H1 (cell line): ENCODE results near the gene DHRS13. TPM values are rescaled to one million over a fixed set of nuclear protein-coding genes. Genes with fewer than 3 reads are reported as not detected.

Experiments used
- CHD2 ChIP-seq: IDR thresholded peaks from 2 replicates; pipeline ENCODE4 v1.6.1; 2012; ENCODE audit warnings: low read length, improper control_type of control experiment
- CREB1 ChIP-seq: IDR thresholded peaks from 2 replicates; pipeline ENCODE4 v1.6.1; 2012; ENCODE audit warnings: inconsistent platforms
- GABPA ChIP-seq: IDR thresholded peaks from 2 replicates; pipeline ENCODE4 v1.6.1; 2011; ENCODE audit warnings: mild to moderate bottlenecking, low read length, moderate library complexity, borderline replicate concordance; ENCODE audit not compliant: insufficient read depth
- KDM4A ChIP-seq: IDR thresholded peaks from one replicate; pipeline ENCODE4 v1.7.1; 2012; ENCODE audit warnings: low read depth, mild to moderate bottlenecking, moderate library complexity, low read length, inconsistent platforms; ENCODE audit not compliant: severe bottlenecking
- NRF1 ChIP-seq: IDR thresholded peaks from 2 replicates; pipeline ENCODE4 v1.6.1; 2011; ENCODE audit warnings: mild to moderate bottlenecking, low read depth, low read length, improper control_type of control experiment
- RBBP5 ChIP-seq: IDR thresholded peaks from 2 replicates; pipeline ENCODE4 v1.7.1; 2012; ENCODE audit warnings: low read depth, mild to moderate bottlenecking, inconsistent platforms, low read length, moderate library complexity, borderline replicate concordance
- SIX5 ChIP-seq: IDR thresholded peaks from 2 replicates; pipeline ENCODE4 v1.6.1; 2011; ENCODE audit warnings: mild to moderate bottlenecking, low read depth, low read length
- polyA plus RNA-seq, 7 experiments: library from polyadenylated mRNA; depleted of rRNA in 3 of 7; stranded (reverse) in 5 of 7; unstranded in 2 of 7; fragments of >200 nt in 5 of 7; fragments of 200-250 nt in 2 of 7; gene quantifications; 1 replicate in 5 of 7; 2 replicates in 1 of 7; 4 replicates in 1 of 7; pipeline versions ENCODE4 v1.2.1 to v1.2.3, GENCODE V29; 2011 to 2013; ENCODE audit warnings: missing spikeins in 2 of 7, mixed read lengths in 2 of 7
- total RNA-seq: library from RNA; stranded (reverse); fragmentation: NEBNext Ultra II Directional; extraction: Animal tissue kit (Norgen Biotek cat#: 25700); gene quantifications from 2 replicates; pipeline ENCODE4 v1.2.1, GENCODE V29; 2021
- TF ChIP-seq, protein P1 (sequence below): fragments of 300-600 bp; sonication (generic); IDR thresholded peaks from 2 replicates; pipeline ENCODE4 v1.7.1; 2012; ENCODE audit warnings: low read length, moderate library complexity, mild to moderate bottlenecking, inconsistent platforms; ENCODE audit not compliant: insufficient replicate concordance
- TF ChIP-seq, protein P2 (sequence below): IDR thresholded peaks from 2 replicates; pipeline ENCODE4 v1.6.1; 2012; ENCODE audit warnings: inconsistent platforms

Gene DHRS13
- total and polyA plus RNA-seq, 2 of the 8 experiments (the other 6 are each of a cell fraction or from before 2014, with no cell fraction given): 23.7 to 30.0 TPM

DNA sequence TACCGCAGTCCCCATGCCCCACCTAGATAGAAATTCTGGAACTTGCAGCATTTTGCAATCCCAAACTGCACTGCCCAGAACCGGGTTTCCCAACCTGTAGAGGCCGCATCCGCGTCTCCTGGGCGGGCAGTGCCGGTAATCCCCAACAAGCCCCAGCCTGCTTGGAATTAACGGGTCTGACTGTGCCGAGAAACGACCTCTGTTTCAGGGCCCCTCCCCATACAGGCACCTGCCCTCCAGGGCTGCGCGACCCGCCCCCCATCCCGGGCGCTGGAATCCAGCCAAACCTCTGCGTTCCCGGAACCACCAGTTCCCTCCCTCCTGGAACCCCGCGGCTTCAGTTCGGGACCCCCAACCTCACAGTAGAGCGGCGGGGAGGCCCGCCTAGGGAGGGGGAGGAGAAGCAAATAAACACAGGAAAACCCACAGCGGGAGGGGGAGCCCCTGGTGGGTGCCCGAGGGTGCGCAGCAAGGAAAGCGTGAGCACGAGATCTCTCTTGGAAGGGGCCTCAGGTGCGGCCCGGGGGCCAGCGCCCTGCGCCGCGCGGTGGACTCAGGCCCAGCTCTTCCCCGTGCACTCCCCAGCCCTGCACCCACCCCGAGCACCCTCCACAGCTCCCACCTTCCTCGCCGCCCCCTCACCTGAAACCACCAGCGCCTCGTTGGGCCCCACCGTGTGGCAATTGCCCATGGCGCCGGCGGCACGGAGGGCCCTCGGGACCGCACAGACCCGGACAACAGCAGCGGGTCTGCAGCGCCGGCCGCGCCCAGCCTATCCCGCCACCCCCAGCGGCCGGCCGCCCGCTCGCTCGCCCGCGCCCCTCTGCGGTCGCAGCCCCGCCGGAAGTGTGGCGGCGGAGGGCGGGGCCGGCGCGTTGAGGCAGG lies 5.8 kb downstream of the DHRS13 start, which contains the start of gene FLOT2 (continued):
- TF ChIP-seq, protein P1, sequence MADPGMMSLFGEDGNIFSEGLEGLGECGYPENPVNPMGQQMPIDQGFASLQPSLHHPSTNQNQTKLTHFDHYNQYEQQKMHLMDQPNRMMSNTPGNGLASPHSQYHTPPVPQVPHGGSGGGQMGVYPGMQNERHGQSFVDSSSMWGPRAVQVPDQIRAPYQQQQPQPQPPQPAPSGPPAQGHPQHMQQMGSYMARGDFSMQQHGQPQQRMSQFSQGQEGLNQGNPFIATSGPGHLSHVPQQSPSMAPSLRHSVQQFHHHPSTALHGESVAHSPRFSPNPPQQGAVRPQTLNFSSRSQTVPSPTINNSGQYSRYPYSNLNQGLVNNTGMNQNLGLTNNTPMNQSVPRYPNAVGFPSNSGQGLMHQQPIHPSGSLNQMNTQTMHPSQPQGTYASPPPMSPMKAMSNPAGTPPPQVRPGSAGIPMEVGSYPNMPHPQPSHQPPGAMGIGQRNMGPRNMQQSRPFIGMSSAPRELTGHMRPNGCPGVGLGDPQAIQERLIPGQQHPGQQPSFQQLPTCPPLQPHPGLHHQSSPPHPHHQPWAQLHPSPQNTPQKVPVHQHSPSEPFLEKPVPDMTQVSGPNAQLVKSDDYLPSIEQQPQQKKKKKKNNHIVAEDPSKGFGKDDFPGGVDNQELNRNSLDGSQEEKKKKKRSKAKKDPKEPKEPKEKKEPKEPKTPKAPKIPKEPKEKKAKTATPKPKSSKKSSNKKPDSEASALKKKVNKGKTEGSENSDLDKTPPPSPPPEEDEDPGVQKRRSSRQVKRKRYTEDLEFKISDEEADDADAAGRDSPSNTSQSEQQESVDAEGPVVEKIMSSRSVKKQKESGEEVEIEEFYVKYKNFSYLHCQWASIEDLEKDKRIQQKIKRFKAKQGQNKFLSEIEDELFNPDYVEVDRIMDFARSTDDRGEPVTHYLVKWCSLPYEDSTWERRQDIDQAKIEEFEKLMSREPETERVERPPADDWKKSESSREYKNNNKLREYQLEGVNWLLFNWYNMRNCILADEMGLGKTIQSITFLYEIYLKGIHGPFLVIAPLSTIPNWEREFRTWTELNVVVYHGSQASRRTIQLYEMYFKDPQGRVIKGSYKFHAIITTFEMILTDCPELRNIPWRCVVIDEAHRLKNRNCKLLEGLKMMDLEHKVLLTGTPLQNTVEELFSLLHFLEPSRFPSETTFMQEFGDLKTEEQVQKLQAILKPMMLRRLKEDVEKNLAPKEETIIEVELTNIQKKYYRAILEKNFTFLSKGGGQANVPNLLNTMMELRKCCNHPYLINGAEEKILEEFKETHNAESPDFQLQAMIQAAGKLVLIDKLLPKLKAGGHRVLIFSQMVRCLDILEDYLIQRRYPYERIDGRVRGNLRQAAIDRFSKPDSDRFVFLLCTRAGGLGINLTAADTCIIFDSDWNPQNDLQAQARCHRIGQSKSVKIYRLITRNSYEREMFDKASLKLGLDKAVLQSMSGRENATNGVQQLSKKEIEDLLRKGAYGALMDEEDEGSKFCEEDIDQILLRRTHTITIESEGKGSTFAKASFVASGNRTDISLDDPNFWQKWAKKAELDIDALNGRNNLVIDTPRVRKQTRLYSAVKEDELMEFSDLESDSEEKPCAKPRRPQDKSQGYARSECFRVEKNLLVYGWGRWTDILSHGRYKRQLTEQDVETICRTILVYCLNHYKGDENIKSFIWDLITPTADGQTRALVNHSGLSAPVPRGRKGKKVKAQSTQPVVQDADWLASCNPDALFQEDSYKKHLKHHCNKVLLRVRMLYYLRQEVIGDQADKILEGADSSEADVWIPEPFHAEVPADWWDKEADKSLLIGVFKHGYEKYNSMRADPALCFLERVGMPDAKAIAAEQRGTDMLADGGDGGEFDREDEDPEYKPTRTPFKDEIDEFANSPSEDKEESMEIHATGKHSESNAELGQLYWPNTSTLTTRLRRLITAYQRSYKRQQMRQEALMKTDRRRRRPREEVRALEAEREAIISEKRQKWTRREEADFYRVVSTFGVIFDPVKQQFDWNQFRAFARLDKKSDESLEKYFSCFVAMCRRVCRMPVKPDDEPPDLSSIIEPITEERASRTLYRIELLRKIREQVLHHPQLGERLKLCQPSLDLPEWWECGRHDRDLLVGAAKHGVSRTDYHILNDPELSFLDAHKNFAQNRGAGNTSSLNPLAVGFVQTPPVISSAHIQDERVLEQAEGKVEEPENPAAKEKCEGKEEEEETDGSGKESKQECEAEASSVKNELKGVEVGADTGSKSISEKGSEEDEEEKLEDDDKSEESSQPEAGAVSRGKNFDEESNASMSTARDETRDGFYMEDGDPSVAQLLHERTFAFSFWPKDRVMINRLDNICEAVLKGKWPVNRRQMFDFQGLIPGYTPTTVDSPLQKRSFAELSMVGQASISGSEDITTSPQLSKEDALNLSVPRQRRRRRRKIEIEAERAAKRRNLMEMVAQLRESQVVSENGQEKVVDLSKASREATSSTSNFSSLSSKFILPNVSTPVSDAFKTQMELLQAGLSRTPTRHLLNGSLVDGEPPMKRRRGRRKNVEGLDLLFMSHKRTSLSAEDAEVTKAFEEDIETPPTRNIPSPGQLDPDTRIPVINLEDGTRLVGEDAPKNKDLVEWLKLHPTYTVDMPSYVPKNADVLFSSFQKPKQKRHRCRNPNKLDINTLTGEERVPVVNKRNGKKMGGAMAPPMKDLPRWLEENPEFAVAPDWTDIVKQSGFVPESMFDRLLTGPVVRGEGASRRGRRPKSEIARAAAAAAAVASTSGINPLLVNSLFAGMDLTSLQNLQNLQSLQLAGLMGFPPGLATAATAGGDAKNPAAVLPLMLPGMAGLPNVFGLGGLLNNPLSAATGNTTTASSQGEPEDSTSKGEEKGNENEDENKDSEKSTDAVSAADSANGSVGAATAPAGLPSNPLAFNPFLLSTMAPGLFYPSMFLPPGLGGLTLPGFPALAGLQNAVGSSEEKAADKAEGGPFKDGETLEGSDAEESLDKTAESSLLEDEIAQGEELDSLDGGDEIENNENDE: no peak
- peak; percentile 63 for TF ChIP-seq KDM4A
- TF ChIP-seq CHD2: no peak
- TF ChIP-seq GABPA: no peak
- TF ChIP-seq, protein P2, sequence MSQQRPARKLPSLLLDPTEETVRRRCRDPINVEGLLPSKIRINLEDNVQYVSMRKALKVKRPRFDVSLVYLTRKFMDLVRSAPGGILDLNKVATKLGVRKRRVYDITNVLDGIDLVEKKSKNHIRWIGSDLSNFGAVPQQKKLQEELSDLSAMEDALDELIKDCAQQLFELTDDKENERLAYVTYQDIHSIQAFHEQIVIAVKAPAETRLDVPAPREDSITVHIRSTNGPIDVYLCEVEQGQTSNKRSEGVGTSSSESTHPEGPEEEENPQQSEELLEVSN: no peak
- no peak for TF ChIP-seq NRF1
- TF ChIP-seq SIX5: no peak
- TF ChIP-seq CREB1: peak; percentile 23; the same call in 1 of the 2 replicates
- peak; percentile 92; the same call in 1 of the 2 replicates for TF ChIP-seq RBBP5
